Ishikawa (cell line): ENCODE results near the gene TTC17.

Experiments
- EP300 ChIP-seq: IDR thresholded peaks from 2 replicates; pipeline ENCODE4 v1.6.1; 2012; ENCODE audit warnings: borderline replicate concordance
- TEAD4 ChIP-seq: IDR thresholded peaks from 2 replicates; pipeline ENCODE4 v1.6.1; 2012

- TF ChIP-seq TEAD4 (no peak), EP300 (no peak)
These were observed 134.0 kb downstream of the TTC17 start for GRCh38 chr11:43492701-43493100.
